PC-9 (cell line): ENCODE data around the gene MAGI2. TPM values are rescaled to one million over a fixed set of nuclear protein-coding genes. Genes with fewer than 3 reads are reported as not detected.

Experiments used
- BruUV-seq: library from RNA; stranded (reverse); fragments of 400-500 nt; replicated peaks from 2 replicates; lab custom pipeline; 2021; lab: Mats Ljungman, UMichigan
- CTCF ChIA-PET: fragments of 300-600 bp; sonication (Branson Sonifier 250); formaldehyde crosslinking; loops from one replicate; lab custom pipeline; 2022; ENCODE audit warnings: antibody characterized with exemption; lab: Charles Lee
- POLR2A ChIA-PET: fragments of 300-600 bp; sonication (Branson Sonifier 250); formaldehyde crosslinking; loops from one replicate; lab custom pipeline; 2022; ENCODE audit warnings: antibody characterized with exemption; ENCODE audit not compliant: unreplicated experiment; lab: Charles Lee
- DNase-seq, 2 experiments: peaks; one replicate each; pipeline versions ENCODE4 v3.0.0 to v3.0.0-alpha.2; 2015 to 2022; ENCODE audit warnings: mixed read lengths in 1 of 2
- H2AFZ ChIP-seq: fragments of 200-600 bp; sonication (generic); 2 replicates; pipeline ENCODE4 v1.8.1; 2017; ENCODE audit warnings: antibody characterized with exemption
- H3F3A ChIP-seq: fragments of 200-600 bp; sonication (generic); 2 replicates; pipeline ENCODE4 v1.8.1; 2017; ENCODE audit warnings: antibody characterized with exemption, mild to moderate bottlenecking, low read depth; ENCODE audit not compliant: insufficient read depth
- H3K27ac ChIP-seq: fragments of 200-600 bp; sonication (generic); 2 replicates; pipeline ENCODE4 v1.6.1; 2016; ENCODE audit warnings: mixed run types
- H3K27me3 ChIP-seq: fragments of 200-600 bp; sonication (generic); 2 replicates; pipeline ENCODE4 v1.6.1; 2016; ENCODE audit warnings: low read depth, mixed run types; ENCODE audit not compliant: insufficient read depth
- H3K36me3 ChIP-seq: fragments of 200-600 bp; sonication (generic); 2 replicates; pipeline ENCODE4 v1.6.1; 2016; ENCODE audit warnings: low read depth, mixed run types
- H3K4me1 ChIP-seq: fragments of 200-600 bp; sonication (generic); replicated peaks from 2 replicates; pipeline ENCODE4 v1.6.1; 2016; ENCODE audit warnings: mixed run types; ENCODE audit not compliant: insufficient read depth
- H3K4me2 ChIP-seq: fragments of 200-600 bp; sonication (generic); 2 replicates; pipeline ENCODE4 v1.6.1; 2017; ENCODE audit warnings: mixed run types
- H3K4me3 ChIP-seq: fragments of 200-600 bp; sonication (generic); 2 replicates; pipeline ENCODE4 v1.6.1; 2016; ENCODE audit warnings: mixed run types
- H3K79me2 ChIP-seq: fragments of 200-600 bp; sonication (generic); 2 replicates; pipeline ENCODE4 v1.6.1; 2017; ENCODE audit warnings: low read depth, mixed run types
- H3K9me2 ChIP-seq: fragments of 200-600 bp; sonication (generic); 2 replicates; pipeline ENCODE4 v1.8.1; 2017; ENCODE audit warnings: mild to moderate bottlenecking; ENCODE audit not compliant: insufficient read depth
- H3K9me3 ChIP-seq: fragments of 200-600 bp; sonication (generic); 2 replicates; pipeline ENCODE4 v1.8.1; 2016; ENCODE audit warnings: low read depth; ENCODE audit not compliant: insufficient read depth
- H4K20me1 ChIP-seq: fragments of 200-600 bp; sonication (generic); 2 replicates; pipeline ENCODE4 v1.8.1; 2017; ENCODE audit not compliant: insufficient read depth
- CTCF ChIP-seq: fragments of 200-600 bp; sonication (generic); conservative IDR thresholded peaks from 2 replicates; pipeline ENCODE4 v1.6.1; 2017; ENCODE audit warnings: mixed run types, antibody characterized with exemption, mild to moderate bottlenecking, moderate library complexity
- EZH2 ChIP-seq: fragments of 200-600 bp; sonication (generic); IDR thresholded peaks from 2 replicates; pipeline ENCODE4 v1.8.0; 2017; ENCODE audit warnings: antibody characterized with exemption, low read depth
- intact Hi-C: fragments of 100-400 bp; cut with micrococcal nuclease; formaldehyde crosslinking; loops from one replicate; pipeline ENCODE4 v1.10.0; 2022; ENCODE audit not compliant: unreplicated experiment
- total RNA-seq: library from RNA; stranded (reverse); gene quantifications from 2 replicates; pipeline ENCODE4 v1.2.3, GENCODE V29; 2021

MAGI2 gene
- total RNA-seq, 1 experiment from 2014 or later, result 0.92 TPM

GRCh38 chr7:78803501-78804127 lies 649.9 kb downstream of the MAGI2 start:
- CTCF ChIA-PET, result no interaction called here
- no peak for DNase-seq

GRCh38 chr7:78794101-78794500 lies 659.4 kb downstream of the MAGI2 start:
- BruUV-seq, result no TSS peak
- ChIA-PET POLR2A (no interaction called here), CTCF (no interaction called here)
- Histone ChIP-seq H2AFZ (no peak overlapping the region), H3K4me3 (no peak overlapping the region), H3K36me3 (no peaks in the 10 kb centered on the region), H3K27me3 (no peaks in the 10 kb centered on the region), H3K9me2 (no peaks in the 10 kb centered on the region), H3K9me3 (no peaks in the 10 kb centered on the region), H3K27ac (no peak overlapping the region), H3K4me1 (no peaks in the 10 kb centered on the region), H3K79me2 (no peaks in the 10 kb centered on the region), H4K20me1 (no peaks in the 10 kb centered on the region), H3K4me2 (no peak overlapping the region), H3F3A (no peaks in the 10 kb centered on the region)
- DNase-seq, result no peak
- intact Hi-C loops, result no loop called here
- TF ChIP-seq CTCF (no peak), EZH2 (no peak)

More at GRCh38 chr7:78803501-78804127, 649.9 kb downstream of the MAGI2 start:
- Histone ChIP-seq H3K4me3 (no peak overlapping the region), H3K9me3 (no peaks in the 10 kb centered on the region), H3K36me3 (no peaks in the 10 kb centered on the region), H3K9me2 (no peaks in the 10 kb centered on the region), H3K27me3 (no peaks in the 10 kb centered on the region), H3K79me2 (no peaks in the 10 kb centered on the region), H4K20me1 (no peaks in the 10 kb centered on the region), H3K4me2 (no peak overlapping the region), H3F3A (no peaks in the 10 kb centered on the region), H3K27ac (no peak overlapping the region), H3K4me1 (no peaks in the 10 kb centered on the region), H2AFZ (no peak overlapping the region)
- no TSS peak for BruUV-seq
- POLR2A ChIA-PET, result no interaction called here
- TF ChIP-seq EZH2 (no peak), CTCF (no peak)
- intact Hi-C loops, result no loop called here

- no peaks in the 10 kb centered on the region for H3K36me3 ChIP-seq
- TF ChIP-seq EZH2 (no peak), CTCF (no peak)
- H3K4me1 ChIP-seq, result no peaks in the 10 kb centered on the region
- intact Hi-C loops, result no loop called here
- DNase-seq, result no peak
- no peak overlapping the region for H3K27ac ChIP-seq
- H3K4me3 ChIP-seq, result no peak overlapping the region
- no peaks in the 10 kb centered on the region for H3K9me2 ChIP-seq
- H2AFZ ChIP-seq, result no peak overlapping the region
- H3K27me3 ChIP-seq, result no peaks in the 10 kb centered on the region
- CTCF ChIA-PET, result no interaction called here
- POLR2A ChIA-PET, result no interaction called here
- H3K79me2 ChIP-seq, result no peaks in the 10 kb centered on the region
- no peaks in the 10 kb centered on the region for H4K20me1 ChIP-seq
- no TSS peak for BruUV-seq
- no peak overlapping the region for H3K4me2 ChIP-seq
- H3K9me3 ChIP-seq, result no peaks in the 10 kb centered on the region
- no peaks in the 10 kb centered on the region for H3F3A ChIP-seq
Measured at GRCh38 chr7:78792624-78793023, 660.8 kb downstream of the MAGI2 start.
